ENCODE measurements around the gene LGR6.

The LGR6 gene

GRCh38 chr1:202200112-202200548, 6.5 kb downstream of the LGR6 start (continued):
- no peak for TF ChIP-seq ZNF791 (tag by site-specific recombination; IDR thresholded peaks at IDR 0.05)
- no peak for TF ChIP-seq ZNF654 (tag by site-specific recombination; IDR thresholded peaks at IDR 0.05; ENCODE audit: low read depth)
- TF ChIP-seq ZNF48 (tag by site-specific recombination; IDR thresholded peaks at IDR 0.05): no peak
- TF ChIP-seq, protein P1, sequence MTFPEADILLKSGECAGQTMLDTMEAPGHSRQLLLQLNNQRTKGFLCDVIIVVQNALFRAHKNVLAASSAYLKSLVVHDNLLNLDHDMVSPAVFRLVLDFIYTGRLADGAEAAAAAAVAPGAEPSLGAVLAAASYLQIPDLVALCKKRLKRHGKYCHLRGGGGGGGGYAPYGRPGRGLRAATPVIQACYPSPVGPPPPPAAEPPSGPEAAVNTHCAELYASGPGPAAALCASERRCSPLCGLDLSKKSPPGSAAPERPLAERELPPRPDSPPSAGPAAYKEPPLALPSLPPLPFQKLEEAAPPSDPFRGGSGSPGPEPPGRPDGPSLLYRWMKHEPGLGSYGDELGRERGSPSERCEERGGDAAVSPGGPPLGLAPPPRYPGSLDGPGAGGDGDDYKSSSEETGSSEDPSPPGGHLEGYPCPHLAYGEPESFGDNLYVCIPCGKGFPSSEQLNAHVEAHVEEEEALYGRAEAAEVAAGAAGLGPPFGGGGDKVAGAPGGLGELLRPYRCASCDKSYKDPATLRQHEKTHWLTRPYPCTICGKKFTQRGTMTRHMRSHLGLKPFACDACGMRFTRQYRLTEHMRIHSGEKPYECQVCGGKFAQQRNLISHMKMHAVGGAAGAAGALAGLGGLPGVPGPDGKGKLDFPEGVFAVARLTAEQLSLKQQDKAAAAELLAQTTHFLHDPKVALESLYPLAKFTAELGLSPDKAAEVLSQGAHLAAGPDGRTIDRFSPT (tag by site-specific recombination; IDR thresholded peaks at IDR 0.05): peak; percentile 62
- TF ChIP-seq CTCF (tag by site-specific recombination; IDR thresholded peaks at IDR 0.05): no peak
- no peak for TF ChIP-seq ZBTB1 (tag by site-specific recombination; IDR thresholded peaks at IDR 0.05)
- TF ChIP-seq, protein P2, sequence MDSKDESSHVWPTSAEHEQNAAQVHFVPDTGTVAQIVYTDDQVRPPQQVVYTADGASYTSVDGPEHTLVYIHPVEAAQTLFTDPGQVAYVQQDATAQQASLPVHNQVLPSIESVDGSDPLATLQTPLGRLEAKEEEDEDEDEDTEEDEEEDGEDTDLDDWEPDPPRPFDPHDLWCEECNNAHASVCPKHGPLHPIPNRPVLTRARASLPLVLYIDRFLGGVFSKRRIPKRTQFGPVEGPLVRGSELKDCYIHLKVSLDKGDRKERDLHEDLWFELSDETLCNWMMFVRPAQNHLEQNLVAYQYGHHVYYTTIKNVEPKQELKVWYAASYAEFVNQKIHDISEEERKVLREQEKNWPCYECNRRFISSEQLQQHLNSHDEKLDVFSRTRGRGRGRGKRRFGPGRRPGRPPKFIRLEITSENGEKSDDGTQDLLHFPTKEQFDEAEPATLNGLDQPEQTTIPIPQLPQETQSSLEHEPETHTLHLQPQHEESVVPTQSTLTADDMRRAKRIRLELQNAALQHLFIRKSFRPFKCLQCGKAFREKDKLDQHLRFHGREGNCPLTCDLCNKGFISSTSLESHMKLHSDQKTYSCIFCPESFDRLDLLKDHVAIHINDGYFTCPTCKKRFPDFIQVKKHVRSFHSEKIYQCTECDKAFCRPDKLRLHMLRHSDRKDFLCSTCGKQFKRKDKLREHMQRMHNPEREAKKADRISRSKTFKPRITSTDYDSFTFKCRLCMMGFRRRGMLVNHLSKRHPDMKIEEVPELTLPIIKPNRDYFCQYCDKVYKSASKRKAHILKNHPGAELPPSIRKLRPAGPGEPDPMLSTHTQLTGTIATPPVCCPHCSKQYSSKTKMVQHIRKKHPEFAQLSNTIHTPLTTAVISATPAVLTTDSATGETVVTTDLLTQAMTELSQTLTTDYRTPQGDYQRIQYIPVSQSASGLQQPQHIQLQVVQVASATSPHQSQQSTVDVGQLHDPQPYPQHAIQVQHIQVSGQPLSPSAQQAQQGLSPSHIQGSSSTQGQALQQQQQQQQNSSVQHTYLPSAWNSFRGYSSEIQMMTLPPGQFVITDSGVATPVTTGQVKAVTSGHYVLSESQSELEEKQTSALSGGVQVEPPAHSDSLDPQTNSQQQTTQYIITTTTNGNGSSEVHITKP (tag by site-specific recombination; IDR thresholded peaks at IDR 0.05): no peak
- no peak for TF ChIP-seq ZNF677 (tag by site-specific recombination; IDR thresholded peaks at IDR 0.05)
- peak; percentile 40; the same call in 1 of the 2 replicates for TF ChIP-seq ZIC2 (tag by site-specific recombination; IDR thresholded peaks at IDR 0.05)
- TF ChIP-seq ZNF311 (tag by site-specific recombination; IDR thresholded peaks at IDR 0.05; ENCODE audit: borderline replicate concordance): no peak
- TF ChIP-seq, protein P3, sequence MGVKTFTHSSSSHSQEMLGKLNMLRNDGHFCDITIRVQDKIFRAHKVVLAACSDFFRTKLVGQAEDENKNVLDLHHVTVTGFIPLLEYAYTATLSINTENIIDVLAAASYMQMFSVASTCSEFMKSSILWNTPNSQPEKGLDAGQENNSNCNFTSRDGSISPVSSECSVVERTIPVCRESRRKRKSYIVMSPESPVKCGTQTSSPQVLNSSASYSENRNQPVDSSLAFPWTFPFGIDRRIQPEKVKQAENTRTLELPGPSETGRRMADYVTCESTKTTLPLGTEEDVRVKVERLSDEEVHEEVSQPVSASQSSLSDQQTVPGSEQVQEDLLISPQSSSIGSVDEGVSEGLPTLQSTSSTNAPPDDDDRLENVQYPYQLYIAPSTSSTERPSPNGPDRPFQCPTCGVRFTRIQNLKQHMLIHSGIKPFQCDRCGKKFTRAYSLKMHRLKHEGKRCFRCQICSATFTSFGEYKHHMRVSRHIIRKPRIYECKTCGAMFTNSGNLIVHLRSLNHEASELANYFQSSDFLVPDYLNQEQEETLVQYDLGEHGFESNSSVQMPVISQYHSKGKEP (tag by site-specific recombination; IDR thresholded peaks at IDR 0.05): no peak
- peak; percentile 52; the same call in 1 of the 2 replicates for TF ChIP-seq SP7 (tag by site-specific recombination; IDR thresholded peaks at IDR 0.05)
- TF ChIP-seq ZNF155 (tag by site-specific recombination; IDR thresholded peaks at IDR 0.05): no peak
- 0 out of 2 replicates have a peak, but pooled peaks have one; percentile 22 for TF ChIP-seq ZBTB48 (tag by site-specific recombination; IDR thresholded peaks at IDR 0.05)
- no peak for TF ChIP-seq ZFP37 (tag by site-specific recombination; IDR thresholded peaks at IDR 0.05)
- TF ChIP-seq ZNF2 (tag by site-specific recombination; IDR thresholded peaks at IDR 0.05): no peak
- TF ChIP-seq GLI2 (tag by site-specific recombination; IDR thresholded peaks at IDR 0.05; ENCODE audit: borderline replicate concordance, low read depth): no peak
- TF ChIP-seq ZNF621 (tag by site-specific recombination; IDR thresholded peaks at IDR 0.05): no peak
- TF ChIP-seq, protein P4, sequence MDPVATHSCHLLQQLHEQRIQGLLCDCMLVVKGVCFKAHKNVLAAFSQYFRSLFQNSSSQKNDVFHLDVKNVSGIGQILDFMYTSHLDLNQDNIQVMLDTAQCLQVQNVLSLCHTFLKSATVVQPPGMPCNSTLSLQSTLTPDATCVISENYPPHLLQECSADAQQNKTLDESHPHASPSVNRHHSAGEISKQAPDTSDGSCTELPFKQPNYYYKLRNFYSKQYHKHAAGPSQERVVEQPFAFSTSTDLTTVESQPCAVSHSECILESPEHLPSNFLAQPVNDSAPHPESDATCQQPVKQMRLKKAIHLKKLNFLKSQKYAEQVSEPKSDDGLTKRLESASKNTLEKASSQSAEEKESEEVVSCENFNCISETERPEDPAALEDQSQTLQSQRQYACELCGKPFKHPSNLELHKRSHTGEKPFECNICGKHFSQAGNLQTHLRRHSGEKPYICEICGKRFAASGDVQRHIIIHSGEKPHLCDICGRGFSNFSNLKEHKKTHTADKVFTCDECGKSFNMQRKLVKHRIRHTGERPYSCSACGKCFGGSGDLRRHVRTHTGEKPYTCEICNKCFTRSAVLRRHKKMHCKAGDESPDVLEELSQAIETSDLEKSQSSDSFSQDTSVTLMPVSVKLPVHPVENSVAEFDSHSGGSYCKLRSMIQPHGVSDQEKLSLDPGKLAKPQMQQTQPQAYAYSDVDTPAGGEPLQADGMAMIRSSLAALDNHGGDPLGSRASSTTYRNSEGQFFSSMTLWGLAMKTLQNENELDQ (tag by site-specific recombination; IDR thresholded peaks at IDR 0.05; ENCODE audit: low read depth): no peak
- TF ChIP-seq ZNF664 (tag by site-specific recombination; IDR thresholded peaks at IDR 0.05): no peak
- TF ChIP-seq, protein P5, sequence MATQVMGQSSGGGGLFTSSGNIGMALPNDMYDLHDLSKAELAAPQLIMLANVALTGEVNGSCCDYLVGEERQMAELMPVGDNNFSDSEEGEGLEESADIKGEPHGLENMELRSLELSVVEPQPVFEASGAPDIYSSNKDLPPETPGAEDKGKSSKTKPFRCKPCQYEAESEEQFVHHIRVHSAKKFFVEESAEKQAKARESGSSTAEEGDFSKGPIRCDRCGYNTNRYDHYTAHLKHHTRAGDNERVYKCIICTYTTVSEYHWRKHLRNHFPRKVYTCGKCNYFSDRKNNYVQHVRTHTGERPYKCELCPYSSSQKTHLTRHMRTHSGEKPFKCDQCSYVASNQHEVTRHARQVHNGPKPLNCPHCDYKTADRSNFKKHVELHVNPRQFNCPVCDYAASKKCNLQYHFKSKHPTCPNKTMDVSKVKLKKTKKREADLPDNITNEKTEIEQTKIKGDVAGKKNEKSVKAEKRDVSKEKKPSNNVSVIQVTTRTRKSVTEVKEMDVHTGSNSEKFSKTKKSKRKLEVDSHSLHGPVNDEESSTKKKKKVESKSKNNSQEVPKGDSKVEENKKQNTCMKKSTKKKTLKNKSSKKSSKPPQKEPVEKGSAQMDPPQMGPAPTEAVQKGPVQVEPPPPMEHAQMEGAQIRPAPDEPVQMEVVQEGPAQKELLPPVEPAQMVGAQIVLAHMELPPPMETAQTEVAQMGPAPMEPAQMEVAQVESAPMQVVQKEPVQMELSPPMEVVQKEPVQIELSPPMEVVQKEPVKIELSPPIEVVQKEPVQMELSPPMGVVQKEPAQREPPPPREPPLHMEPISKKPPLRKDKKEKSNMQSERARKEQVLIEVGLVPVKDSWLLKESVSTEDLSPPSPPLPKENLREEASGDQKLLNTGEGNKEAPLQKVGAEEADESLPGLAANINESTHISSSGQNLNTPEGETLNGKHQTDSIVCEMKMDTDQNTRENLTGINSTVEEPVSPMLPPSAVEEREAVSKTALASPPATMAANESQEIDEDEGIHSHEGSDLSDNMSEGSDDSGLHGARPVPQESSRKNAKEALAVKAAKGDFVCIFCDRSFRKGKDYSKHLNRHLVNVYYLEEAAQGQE (tag by site-specific recombination; IDR thresholded peaks at IDR 0.05): no peak
- TF ChIP-seq ZBTB7A (tag by site-specific recombination; IDR thresholded peaks at IDR 0.05; ENCODE audit: low read depth): no peak
- TF ChIP-seq ZNF157 (tag by site-specific recombination; IDR thresholded peaks at IDR 0.05): no peak
- no peak for TF ChIP-seq ZNF473 (tag by site-specific recombination; IDR thresholded peaks at IDR 0.05)
- no peak for TF ChIP-seq ZNF211 (tag by site-specific recombination; IDR thresholded peaks at IDR 0.05; ENCODE audit: low read depth)
- TF ChIP-seq ZSCAN30 (tag by site-specific recombination; IDR thresholded peaks at IDR 0.05): no peak
